HAP-1 (cell line): ENCODE results near the gene FGFBP2.

Experiments used
- DNase-seq, 2 experiments: peaks; one replicate each; pipeline ENCODE4 v3.0.0-alpha.2; 2016 to 2020; ENCODE audit warnings: low spot score in 2 of 2
- H3K27me3 ChIP-seq: fragments of 250-450 bp; sonication (Bioruptor Pico); 2 replicates; pipeline ENCODE4 v1.5.1; 2020; ENCODE audit warnings: low read depth, mild to moderate bottlenecking, moderate library complexity
- H3K36me3 ChIP-seq: fragments of 250-450 bp; sonication (Bioruptor Pico); replicated peaks from 2 replicates; pipeline ENCODE4 v1.5.1; 2020; ENCODE audit warnings: mild to moderate bottlenecking
- H3K4me1 ChIP-seq: fragments of 250-450 bp; sonication (Bioruptor Pico); 2 replicates; pipeline ENCODE4 v1.5.1; 2020; ENCODE audit warnings: mild to moderate bottlenecking
- H3K4me3 ChIP-seq: fragments of 250-450 bp; sonication (Bioruptor Pico); 2 replicates; pipeline ENCODE4 v1.5.1; 2020; ENCODE audit warnings: mild to moderate bottlenecking, moderate library complexity
- H3K9me3 ChIP-seq: fragments of 250-450 bp; sonication (Bioruptor Pico); 2 replicates; pipeline ENCODE4 v1.5.1; 2020; ENCODE audit warnings: mild to moderate bottlenecking, moderate library complexity
- in situ Hi-C: fragments of 300-500 bp; cut with MboI; formaldehyde crosslinking; loops from 3 replicates; pipeline ENCODE4 v1.14.3; 2020; ENCODE audit warnings: low sequenced_read_pairs, inconsistent platforms, mixed read lengths

The FGFBP2 gene

DNA sequence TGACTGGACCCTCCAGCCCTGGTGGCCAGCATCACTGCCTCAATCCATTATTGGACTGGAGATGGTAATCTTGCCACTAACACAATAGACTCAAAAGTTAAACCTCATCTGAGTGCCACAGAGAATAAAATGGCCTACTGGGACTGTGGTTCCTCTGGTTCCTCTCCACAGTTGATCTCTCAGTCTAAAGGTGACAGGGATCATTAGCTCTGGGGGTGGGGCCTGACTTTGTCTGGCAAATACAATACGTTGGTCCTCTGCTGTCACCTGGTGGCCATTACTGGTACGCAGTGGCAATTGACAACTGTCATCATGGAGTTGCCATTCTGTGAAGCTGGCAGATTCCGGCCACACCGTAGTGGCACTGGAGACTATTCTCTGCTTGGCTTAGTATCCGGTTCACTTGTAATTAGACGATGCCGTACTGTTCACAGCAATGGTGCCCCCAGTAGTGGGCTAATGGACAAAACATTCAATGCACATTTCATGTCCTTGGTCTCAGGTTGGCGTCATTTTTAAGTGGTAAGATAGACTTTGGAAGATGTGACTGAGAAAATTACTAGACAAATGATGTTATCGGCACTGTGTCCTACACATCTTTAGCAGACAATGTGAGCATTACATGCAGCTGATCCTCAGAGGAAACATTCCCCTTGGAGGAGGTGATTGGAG, 6.7 kb downstream of the FGFBP2 start:
- H3K36me3 ChIP-seq, result no peaks in the 10 kb centered on the region
- H3K4me3 ChIP-seq, result no peak overlapping the region
- H3K4me1 ChIP-seq, result no peaks in the 10 kb centered on the region
- no peaks in the 10 kb centered on the region; the same call in 1 of the 2 replicates for H3K9me3 ChIP-seq
- H3K27me3 ChIP-seq, result no peaks in the 10 kb centered on the region
- in situ Hi-C loops, result no loop called here
- DNase-seq, result peak; percentile 51 to 87

GRCh38 chr4:15955670-15956069, 7.3 kb downstream of the FGFBP2 start:
- in situ Hi-C loops, result no loop called here
- no peaks in the 10 kb centered on the region for H3K27me3 ChIP-seq
- H3K4me3 ChIP-seq, result no peak overlapping the region
- no peaks in the 10 kb centered on the region; the same call in 1 of the 2 replicates for H3K9me3 ChIP-seq
- DNase-seq, result no peak
- no peaks in the 10 kb centered on the region for H3K36me3 ChIP-seq
- no peaks in the 10 kb centered on the region for H3K4me1 ChIP-seq

GRCh38 chr4:15953625-15954024, 9.3 kb downstream of the FGFBP2 start:
- H3K27me3 ChIP-seq, result no peaks in the 10 kb centered on the region
- H3K4me1 ChIP-seq, result no peaks in the 10 kb centered on the region
- no peak overlapping the region for H3K4me3 ChIP-seq
- in situ Hi-C loops, result no loop called here
- no peaks in the 10 kb centered on the region; the same call in 1 of the 2 replicates for H3K9me3 ChIP-seq
- H3K36me3 ChIP-seq, result no peaks in the 10 kb centered on the region
- no peak for DNase-seq

GRCh38 chr4:15951781-15952180, 11.2 kb downstream of the FGFBP2 start:
- no peaks in the 10 kb centered on the region for H3K36me3 ChIP-seq
- H3K27me3 ChIP-seq, result no peaks in the 10 kb centered on the region
- in situ Hi-C loops, result no loop called here
- no peaks in the 10 kb centered on the region for H3K4me1 ChIP-seq
- DNase-seq, result no peak
- no peaks in the 10 kb centered on the region; the same call in 1 of the 2 replicates for H3K9me3 ChIP-seq
- H3K4me3 ChIP-seq, result no peak overlapping the region

DNA sequence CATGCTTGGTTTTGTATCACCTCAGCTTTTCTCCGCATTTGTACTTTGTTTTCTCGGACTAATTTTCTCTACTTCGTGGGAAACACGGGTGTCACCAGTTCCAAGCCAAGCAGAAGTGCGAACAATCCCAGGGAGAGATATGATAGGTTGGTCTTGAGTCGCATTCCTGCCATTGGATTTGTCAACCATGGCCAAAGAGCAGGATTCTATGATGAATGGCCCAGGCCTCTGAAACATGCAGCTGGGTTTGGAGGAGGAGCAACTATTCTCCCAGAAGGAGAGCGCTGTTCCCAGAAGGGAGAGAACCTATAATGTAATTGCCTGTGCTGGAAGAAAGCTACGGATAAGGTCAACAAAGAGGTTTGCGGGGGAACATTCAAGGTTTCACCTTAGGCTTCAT, 14.1 kb downstream of the FGFBP2 start:
- in situ Hi-C loops, result no loop called here
- Histone ChIP-seq H3K4me3 (no peak overlapping the region), H3K9me3 (no peaks in the 10 kb centered on the region; the same call in 1 of the 2 replicates)

DNA sequence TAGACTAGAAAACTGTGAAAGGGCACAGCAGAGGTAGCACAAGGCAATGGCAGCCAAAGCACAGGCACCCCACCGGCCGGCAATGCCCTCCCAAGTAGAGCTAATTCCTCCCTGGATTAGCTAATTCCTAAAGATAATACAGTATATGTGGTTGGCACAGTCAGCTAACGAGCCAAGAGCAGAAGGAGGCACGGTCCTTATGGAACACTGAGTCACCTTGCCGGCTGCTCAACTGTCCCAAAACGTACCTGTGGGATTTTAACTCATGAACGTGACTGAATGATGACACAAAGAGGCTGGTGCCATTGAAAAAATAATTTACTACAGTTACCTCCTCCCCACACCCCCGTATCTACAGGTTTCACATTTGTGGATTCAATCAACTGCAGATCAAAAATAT, 15.3 kb downstream of the FGFBP2 start:
- H3K36me3 ChIP-seq, result no peaks in the 10 kb centered on the region
- in situ Hi-C loops, result no loop called here
- H3K27me3 ChIP-seq, result no peaks in the 10 kb centered on the region
- no peaks in the 10 kb centered on the region for H3K4me1 ChIP-seq
- H3K9me3 ChIP-seq, result no peaks in the 10 kb centered on the region
- no peak overlapping the region for H3K4me3 ChIP-seq
- no peak for DNase-seq

More for the DNA sequence above, 14.1 kb downstream of the FGFBP2 start:
- no peak for DNase-seq
- Histone ChIP-seq H3K36me3 (no peaks in the 10 kb centered on the region), H3K4me1 (no peaks in the 10 kb centered on the region), H3K27me3 (no peaks in the 10 kb centered on the region)

- no peak for DNase-seq
- H3K4me3 ChIP-seq, result no peak overlapping the region
- H3K27me3 ChIP-seq, result peaks cover 3% of the 10 kb centered on the region; the same call in 1 of the 2 replicates
- in situ Hi-C loops, result no loop called here
- H3K36me3 ChIP-seq, result no peaks in the 10 kb centered on the region
- H3K9me3 ChIP-seq, result no peaks in the 10 kb centered on the region
- no peaks in the 10 kb centered on the region for H3K4me1 ChIP-seq
Observed at GRCh38 chr4:15945516-15945915, 17.5 kb downstream of the FGFBP2 start.

- Histone ChIP-seq H3K27me3 (peaks cover 3% of the 10 kb centered on the region; the same call in 1 of the 2 replicates), H3K9me3 (no peaks in the 10 kb centered on the region), H3K36me3 (no peaks in the 10 kb centered on the region), H3K4me1 (no peaks in the 10 kb centered on the region), H3K4me3 (no peak overlapping the region)
- DNase-seq, result no peak
- in situ Hi-C loops, result no loop called here
Observed at GRCh38 chr4:15944895-15945294, 18.1 kb downstream of the FGFBP2 start.

GRCh38 chr4:15942283-15942682, 20.7 kb downstream of the FGFBP2 start:
- no peak for DNase-seq
- in situ Hi-C loops, result no loop called here
- peaks cover 7% of the 10 kb centered on the region; the same call in 1 of the 2 replicates for H3K27me3 ChIP-seq
- no peaks in the 10 kb centered on the region for H3K36me3 ChIP-seq
- no peak overlapping the region for H3K4me3 ChIP-seq
- H3K4me1 ChIP-seq, result no peaks in the 10 kb centered on the region
- no peaks in the 10 kb centered on the region for H3K9me3 ChIP-seq

GRCh38 chr4:15938640-15939039, 24.3 kb downstream of the FGFBP2 start, which contains the start of gene FGFBP1:
Gene FGFBP1 (minus strand): TSS chr4:15938740. CDS start chr4:15936632, 2,108 bp downstream.
- H3K4me1 ChIP-seq, result no peaks in the 10 kb centered on the region
- H3K36me3 ChIP-seq, result no peaks in the 10 kb centered on the region
- H3K4me3 ChIP-seq, result no peak within 1 kb of the TSS
- in situ Hi-C loops, result no loop called here
- no peak for DNase-seq
- no peaks in the 10 kb centered on the region for H3K9me3 ChIP-seq
- peaks cover 7% of the 10 kb centered on the region; the same call in 1 of the 2 replicates for H3K27me3 ChIP-seq

DNA sequence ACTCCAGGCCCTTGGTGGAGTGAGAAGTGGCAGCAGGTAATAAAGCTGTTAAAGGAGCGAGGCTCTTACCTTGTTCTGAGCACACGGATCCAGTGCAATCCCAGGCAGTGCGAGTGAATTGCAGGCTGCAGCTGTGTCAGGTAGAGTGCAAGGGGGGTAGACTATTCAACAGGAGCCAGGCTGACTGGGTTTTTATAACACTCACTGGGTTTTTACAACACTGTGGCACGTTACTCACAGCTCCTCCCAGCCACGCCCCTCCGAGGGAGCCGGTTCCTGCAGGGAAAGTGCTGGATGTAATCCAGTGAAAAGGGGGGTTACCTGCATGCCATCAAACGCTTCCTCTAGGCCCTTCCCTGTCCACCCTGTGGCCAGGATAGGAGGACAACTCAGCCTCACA, 24.8 kb downstream of the FGFBP2 start:
- no peak for DNase-seq
- H3K4me1 ChIP-seq, result no peaks in the 10 kb centered on the region
- in situ Hi-C loops, result no loop called here
- H3K9me3 ChIP-seq, result no peaks in the 10 kb centered on the region
- H3K27me3 ChIP-seq, result peaks cover 7% of the 10 kb centered on the region; the same call in 1 of the 2 replicates
- no peak overlapping the region for H3K4me3 ChIP-seq
- no peaks in the 10 kb centered on the region for H3K36me3 ChIP-seq

DNA sequence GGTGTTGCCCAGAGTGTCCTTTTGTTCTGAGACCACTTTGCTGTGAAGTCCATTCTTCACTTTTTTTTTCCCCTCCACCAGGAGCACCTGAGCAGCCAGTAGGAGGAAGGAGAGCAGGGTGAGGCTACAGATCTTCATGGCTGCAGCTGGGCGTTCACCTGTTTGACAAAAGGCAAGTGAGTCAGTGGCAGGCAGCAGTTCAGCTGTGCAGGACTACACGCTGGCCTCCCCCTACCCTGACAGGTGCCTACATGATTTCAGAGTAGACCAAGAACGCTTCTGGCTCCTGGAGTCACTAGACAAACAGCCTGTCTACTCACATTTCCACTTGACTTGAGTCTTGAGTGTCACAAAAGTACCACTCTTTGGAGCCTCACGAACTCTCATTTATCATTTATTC, 26.5 kb downstream of the FGFBP2 start:
- Histone ChIP-seq H3K4me1 (no peaks in the 10 kb centered on the region), H3K36me3 (no peaks in the 10 kb centered on the region), H3K4me3 (no peak overlapping the region), H3K27me3 (peaks cover 7% of the 10 kb centered on the region; the same call in 1 of the 2 replicates), H3K9me3 (no peaks in the 10 kb centered on the region)
- no peak for DNase-seq
- in situ Hi-C loops, result no loop called here

- H3K4me3 ChIP-seq, result no peak overlapping the region
- no peaks in the 10 kb centered on the region for H3K4me1 ChIP-seq
- H3K36me3 ChIP-seq, result no peaks in the 10 kb centered on the region
- H3K27me3 ChIP-seq, result peaks cover 5% of the 10 kb centered on the region; the same call in 1 of the 2 replicates
- in situ Hi-C loops, result no loop called here
- no peaks in the 10 kb centered on the region for H3K9me3 ChIP-seq
- no peak for DNase-seq
Observed at GRCh38 chr4:15935504-15936402, 27.2 kb downstream of the FGFBP2 start.

- no peaks in the 10 kb centered on the region for H3K9me3 ChIP-seq
- no peaks in the 10 kb centered on the region for H3K27me3 ChIP-seq
- no peak overlapping the region for H3K4me3 ChIP-seq
- H3K4me1 ChIP-seq, result no peaks in the 10 kb centered on the region
- in situ Hi-C loops, result no loop called here
- no peaks in the 10 kb centered on the region for H3K36me3 ChIP-seq
- no peak for DNase-seq
Observed at GRCh38 chr4:15934259-15934658, 28.7 kb downstream of the FGFBP2 start.
